NCI-H146 treated with DMSO at 0.1 percent for 48 hours (cell line): Measurements from ENCODE around the gene SSC5D.

Source experiments
- DNase-seq: peaks from one replicate; lab custom pipeline; 2025; ENCODE audit not compliant: unreplicated experiment; lab: John Stamatoyannopoulos, UW

The SSC5D gene

GRCh38 chr19:55552620-55553019, 64.4 kb downstream of the SSC5D start:
- no peak for DNase-seq

- no peak for DNase-seq
Measured at GRCh38 chr19:55553217-55554182, 65.3 kb downstream of the SSC5D start.

GRCh38 chr19:55554302-55554701, 66.1 kb downstream of the SSC5D start:
- DNase-seq, result no peak

- peak; percentile 85 for DNase-seq
Measured at GRCh38 chr19:55554741-55555152, 66.5 kb downstream of the SSC5D start.

- DNase-seq, result peak; percentile 42
Measured at GRCh38 chr19:55559684-55560083, 71.4 kb downstream of the SSC5D start.

- no peak for DNase-seq
Measured at GRCh38 chr19:55563261-55563690, 75.0 kb downstream of the SSC5D start.

GRCh38 chr19:55566823-55567222, 78.6 kb downstream of the SSC5D start:
- DNase-seq, result no peak

GRCh38 chr19:55567708-55568328, 79.6 kb downstream of the SSC5D start:
- DNase-seq, result no peak
